Testis (tissue), 3 donors: ENCODE results near the gene TPCN1. TPM values are rescaled to one million over a fixed set of nuclear protein-coding genes. Genes with fewer than 3 reads are reported as not detected.

ENCODE experiments used
- DNase-seq: peaks from one replicate; pipeline ENCODE4 v3.0.0-alpha.2; 2019
- H3K27ac ChIP-seq, 2 donors: fragments of 200-600 bp; sonication (generic); one replicate each; pipeline ENCODE4 v1.5.1; 2019
- H3K27me3 ChIP-seq: fragments of 200-600 bp; sonication (generic); one replicate; pipeline ENCODE4 v1.5.1; 2019
- H3K36me3 ChIP-seq: fragments of 200-600 bp; sonication (generic); one replicate; pipeline ENCODE4 v1.5.1; 2017; ENCODE audit warnings: low read depth; ENCODE audit errors: missing control alignments
- H3K4me1 ChIP-seq: fragments of 200-600 bp; sonication (generic); one replicate; pipeline ENCODE4 v1.5.1; 2019
- H3K4me3 ChIP-seq, 2 donors: fragments of 200-600 bp; sonication (generic); one replicate each; pipeline ENCODE4 v1.5.1; 2017 to 2019
- H3K9me3 ChIP-seq: fragments of 200-600 bp; sonication (generic); one replicate; pipeline ENCODE4 v1.5.1; 2017
- CTCF ChIP-seq, 3 experiments: fragments of 450-650 bp in 2 of 3; fragments of 200-600 bp in 1 of 3; sonication (generic) in 1 of 3; IDR thresholded peaks; one replicate each; pipeline ENCODE4 v1.5.1; 2016 to 2019; ENCODE audit warnings: antibody characterized with exemption in 3 of 3, mild to moderate bottlenecking in 2 of 3, moderate library complexity in 1 of 3
- POLR2A ChIP-seq: fragments of 450-650 bp; IDR thresholded peaks from one replicate; pipeline ENCODE4 v1.6.1; 2017; ENCODE audit warnings: antibody characterized with exemption, mild to moderate bottlenecking, moderate library complexity
- WGBS, 2 donors: methylation state at CpG; one replicate each; pipeline ENCODE4 v1.1.5; 2018; 5-methylcytosine and 5-hydroxymethylcytosine counted together
- intact Hi-C: fragments of 100-400 bp; cut with DNase I; formaldehyde crosslinking; loops from one replicate; pipeline ENCODE4 v1.15.1; 2023; ENCODE audit warnings: low total_unique reads
- polyA plus RNA-seq: library from polyadenylated mRNA; stranded (reverse); fragments of 350-450 nt; fragmentation: Illumina TruSeq; extraction: RNeasy Lipid Tissue Mini Kit (QIAGEN cat#74804); gene quantifications from one replicate; pipeline ENCODE4 v1.2.3, GENCODE V29; 2014; ENCODE audit warnings: low read depth, low replicate concordance; ENCODE audit not compliant: insufficient read depth
- total RNA-seq, 2 donors: library from RNA; depleted of rRNA; stranded (reverse); fragments of >200 nt; gene quantifications; one replicate each; pipeline ENCODE4 v1.2.3, GENCODE V29; 2016

Gene TPCN1
- total and polyA plus RNA-seq, 3 donors from 2014 or later, result 33.4 to 73.0 (median 48.7) TPM

- WGBS, 2 donors, result 80 to 86% methylated on average over 8 to 9 of the region's 9 CpGs
- intact Hi-C loops, result no loop called here
- no peaks in the 10 kb centered on the region for H3K27me3 ChIP-seq
- peak overlapping the region in 1 of 2 donors; percentile 15 for H3K27ac ChIP-seq
- H3K4me3 ChIP-seq, result no peak overlapping the region
- no peaks in the 10 kb centered on the region for H3K36me3 ChIP-seq
- DNase-seq, result no peak
- H3K9me3 ChIP-seq, result no peaks in the 10 kb centered on the region
- TF ChIP-seq CTCF (IDR thresholded peaks at IDR 0.05) (no peak), POLR2A (no peak)
- peaks cover 20% of the 10 kb centered on the region for H3K4me1 ChIP-seq
Observed at GRCh38 chr12:113329022-113329790, 107.9 kb downstream of the TPCN1 start.

- no peaks in the 10 kb centered on the region for H3K36me3 ChIP-seq
- no peak for DNase-seq
- no peak for TF ChIP-seq CTCF (IDR thresholded peaks at IDR 0.05)
- TF ChIP-seq POLR2A, result no peak
- H3K27ac ChIP-seq, result no peak overlapping the region
- intact Hi-C loops, result no loop called here
- no peaks in the 10 kb centered on the region for H3K27me3 ChIP-seq
- no peaks in the 10 kb centered on the region for H3K9me3 ChIP-seq
- no peak overlapping the region for H3K4me3 ChIP-seq
- H3K4me1 ChIP-seq, result peaks cover 22% of the 10 kb centered on the region
- 95 to 100% methylated on average over 1 of the region's 1 CpG for WGBS, 2 donors
Observed at GRCh38 chr12:113329791-113330417, 108.6 kb downstream of the TPCN1 start.

- Histone ChIP-seq H3K4me1 (peaks cover 22% of the 10 kb centered on the region), H3K4me3 (no peak overlapping the region), H3K9me3 (no peaks in the 10 kb centered on the region), H3K27me3 (no peaks in the 10 kb centered on the region), H3K36me3 (no peaks in the 10 kb centered on the region), H3K27ac (no peak overlapping the region)
- WGBS, 2 donors, result 85 to 86% methylated on average over 2 of the region's 2 CpGs
- TF ChIP-seq CTCF (IDR thresholded peaks at IDR 0.05) (no peak), POLR2A (no peak)
- intact Hi-C loops, result no loop called here
- no peak for DNase-seq
Observed at GRCh38 chr12:113330505-113330904, 109.2 kb downstream of the TPCN1 start.

- Histone ChIP-seq H3K4me3 (peak overlapping the region in 1 of 2 donors; percentile 92), H3K4me1 (peaks cover 20% of the 10 kb centered on the region), H3K9me3 (no peaks in the 10 kb centered on the region), H3K36me3 (no peaks in the 10 kb centered on the region), H3K27me3 (no peaks in the 10 kb centered on the region), H3K27ac (peak overlapping the region; percentile 59 to 78)
- 42 to 56% methylated on average over 10 to 17 of the region's 17 CpGs for WGBS, 2 donors
- intact Hi-C loops, result no loop called here
- TF ChIP-seq POLR2A (no peak), CTCF (IDR thresholded peaks at IDR 0.05) (no peak)
- DNase-seq, result peak; percentile 28
Observed at GRCh38 chr12:113332688-113333417, 111.6 kb downstream of the TPCN1 start.
